OCI-M2 (cell line): ENCODE data around the gene DUOX1.

Source experiments
- DNase-seq: peaks from one replicate; lab custom pipeline; 2025; ENCODE audit not compliant: unreplicated experiment; lab: John Stamatoyannopoulos, UW

DUOX1 gene

GRCh38 chr15:45105586-45105985, 24.2 kb upstream of the DUOX1 start:
- DNase-seq: no peak

GRCh38 chr15:45106002-45106790, 23.6 kb upstream of the DUOX1 start:
- DNase-seq: no peak

DNA sequence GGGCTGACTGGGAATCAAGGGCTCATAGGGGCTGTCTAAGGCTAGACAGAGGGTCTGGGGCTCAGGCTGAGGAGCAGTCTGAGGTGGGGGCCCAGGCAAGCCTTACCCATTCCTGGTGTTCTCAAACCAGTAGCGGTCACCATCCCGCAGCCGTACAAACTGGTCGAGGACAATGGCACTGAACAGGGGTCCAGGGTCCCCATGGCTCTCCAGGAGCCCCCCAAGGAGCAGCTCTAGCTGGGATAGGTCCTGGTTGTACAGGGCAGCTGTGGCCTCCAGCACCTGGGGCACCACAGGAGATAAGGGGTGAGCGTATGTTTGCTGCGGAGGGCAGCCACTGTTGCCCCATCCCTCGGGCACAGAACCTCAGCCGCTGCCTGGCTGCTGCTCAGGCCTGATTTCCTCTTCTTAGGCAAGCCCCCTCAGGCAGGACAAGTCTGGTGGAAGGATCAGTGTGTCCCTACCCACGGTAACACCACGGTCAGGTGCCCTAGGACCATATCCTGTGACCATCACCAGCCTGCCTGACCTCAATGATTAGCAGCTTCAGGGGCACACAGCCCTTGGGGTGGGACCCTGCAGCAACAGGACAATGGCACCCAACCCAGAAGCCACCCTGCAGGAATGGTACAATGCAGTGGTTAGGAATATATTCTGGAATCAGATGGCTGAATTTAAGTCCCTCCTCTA, 21.7 kb upstream of the DUOX1 start:
- no peak for DNase-seq

DNA sequence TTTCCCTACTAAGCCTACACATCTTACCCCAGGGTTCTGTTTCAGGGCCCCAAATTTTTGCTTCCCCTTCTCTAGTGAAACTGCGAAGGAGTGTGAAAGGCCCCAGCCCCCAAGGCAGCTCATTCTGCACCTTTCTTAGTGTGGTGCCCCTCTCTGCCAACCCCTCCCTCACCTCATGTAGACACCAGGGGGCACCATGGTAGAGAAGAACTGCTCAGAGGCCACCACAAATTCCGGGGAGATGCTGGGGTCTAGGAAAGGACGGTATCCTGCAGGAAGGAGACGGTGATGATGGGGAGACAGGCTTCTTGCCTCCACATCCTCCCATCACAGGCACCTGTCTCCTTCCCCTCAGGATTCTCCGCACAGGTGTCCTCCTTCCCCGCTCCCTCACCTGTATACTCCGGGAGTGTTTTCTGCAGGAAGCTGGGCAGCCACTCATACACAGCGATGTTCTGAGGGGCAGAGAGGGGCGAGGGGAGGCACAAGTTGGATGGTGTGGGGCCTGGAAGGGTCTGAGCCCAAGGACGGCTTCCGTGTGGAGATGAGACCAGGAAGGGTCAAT, 19.5 kb upstream of the DUOX1 start:
- DNase-seq: no peak

- no peak for DNase-seq
These were observed 18.2 kb upstream of the DUOX1 start for GRCh38 chr15:45111390-45112142.

GRCh38 chr15:45112143-45112590, 17.6 kb upstream of the DUOX1 start:
- DNase-seq: no peak

GRCh38 chr15:45112591-45113379, 17.0 kb upstream of the DUOX1 start:
- DNase-seq: no peak

GRCh38 chr15:45113380-45113990, 16.3 kb upstream of the DUOX1 start:
- DNase-seq: no peak

DNA sequence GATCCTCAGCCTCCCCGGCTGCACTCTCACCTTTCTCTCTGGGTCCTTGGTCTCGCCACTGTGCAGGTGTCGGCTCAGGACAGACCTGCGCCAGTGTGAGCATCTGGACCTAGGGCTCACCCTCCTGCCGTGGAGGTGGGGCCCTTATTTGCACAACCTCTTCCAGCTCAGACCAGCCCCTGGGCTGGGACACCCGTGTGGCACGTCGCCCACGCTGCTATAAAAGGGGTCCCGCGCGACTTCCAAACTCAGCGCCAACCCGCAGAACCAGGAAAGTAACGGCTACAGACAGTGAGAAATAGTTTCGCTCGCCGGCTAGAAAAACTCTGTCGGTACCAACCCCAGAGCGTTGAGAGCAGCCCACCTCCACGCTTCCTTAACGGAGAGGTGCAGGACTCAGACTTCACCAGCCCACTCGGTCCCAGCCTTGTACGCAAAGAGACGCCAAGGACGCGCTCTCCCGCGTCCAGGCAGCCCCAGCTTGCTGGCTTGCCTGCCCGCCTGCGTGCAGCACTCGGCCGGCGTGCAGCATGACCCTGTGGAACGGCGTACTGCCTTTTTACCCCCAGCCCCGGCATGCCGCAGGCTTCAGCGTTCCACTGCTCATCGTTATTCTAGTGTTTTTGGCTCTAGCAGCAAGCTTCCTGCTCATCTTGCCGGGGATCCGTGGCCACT, 15.6 kb upstream of the DUOX1 start, which contains the start of the genes DUOX2 and DUOXA2:
TSS of gene DUOX2 (minus strand) at position 97 of the 675 bp plus-strand sequence. CDS start 761 bp downstream, outside the sequence.
TSS of gene DUOXA2 (plus strand) at position 251 of the 675 bp plus-strand sequence. CDS start at position 531, 280 bp downstream.
- no peak for DNase-seq

- DNase-seq: no peak
These were observed 15.1 kb upstream of the DUOX1 start for GRCh38 chr15:45114751-45115085.

DNA sequence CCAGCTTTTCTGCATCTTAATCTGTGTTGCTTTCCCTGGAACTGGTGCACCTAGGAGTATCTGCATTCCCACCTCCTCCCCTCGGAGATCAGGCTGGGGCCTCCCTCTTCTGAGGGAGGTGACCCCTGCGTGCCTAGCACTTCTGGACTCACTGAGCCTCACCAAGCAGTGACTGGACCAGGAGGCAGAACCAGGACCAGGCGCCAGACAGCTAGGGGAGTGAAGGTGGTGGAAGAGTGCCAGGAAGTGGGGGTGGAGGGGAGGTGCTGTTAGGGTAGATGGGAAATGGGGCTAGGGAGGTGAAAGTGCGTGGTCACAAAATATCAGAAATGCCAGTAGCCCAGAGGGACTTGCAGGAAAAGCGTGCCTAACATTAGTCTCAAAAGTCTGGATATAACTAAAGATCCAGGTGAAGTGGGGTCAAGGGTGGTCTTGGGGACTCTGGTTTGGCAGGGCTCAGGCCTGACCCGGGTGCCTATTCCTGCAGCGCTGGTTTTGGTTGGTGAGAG, 14.4 kb upstream of the DUOX1 start:
- DNase-seq: no peak

GRCh38 chr15:45116006-45116481, 13.8 kb upstream of the DUOX1 start:
- DNase-seq: no peak

DNA sequence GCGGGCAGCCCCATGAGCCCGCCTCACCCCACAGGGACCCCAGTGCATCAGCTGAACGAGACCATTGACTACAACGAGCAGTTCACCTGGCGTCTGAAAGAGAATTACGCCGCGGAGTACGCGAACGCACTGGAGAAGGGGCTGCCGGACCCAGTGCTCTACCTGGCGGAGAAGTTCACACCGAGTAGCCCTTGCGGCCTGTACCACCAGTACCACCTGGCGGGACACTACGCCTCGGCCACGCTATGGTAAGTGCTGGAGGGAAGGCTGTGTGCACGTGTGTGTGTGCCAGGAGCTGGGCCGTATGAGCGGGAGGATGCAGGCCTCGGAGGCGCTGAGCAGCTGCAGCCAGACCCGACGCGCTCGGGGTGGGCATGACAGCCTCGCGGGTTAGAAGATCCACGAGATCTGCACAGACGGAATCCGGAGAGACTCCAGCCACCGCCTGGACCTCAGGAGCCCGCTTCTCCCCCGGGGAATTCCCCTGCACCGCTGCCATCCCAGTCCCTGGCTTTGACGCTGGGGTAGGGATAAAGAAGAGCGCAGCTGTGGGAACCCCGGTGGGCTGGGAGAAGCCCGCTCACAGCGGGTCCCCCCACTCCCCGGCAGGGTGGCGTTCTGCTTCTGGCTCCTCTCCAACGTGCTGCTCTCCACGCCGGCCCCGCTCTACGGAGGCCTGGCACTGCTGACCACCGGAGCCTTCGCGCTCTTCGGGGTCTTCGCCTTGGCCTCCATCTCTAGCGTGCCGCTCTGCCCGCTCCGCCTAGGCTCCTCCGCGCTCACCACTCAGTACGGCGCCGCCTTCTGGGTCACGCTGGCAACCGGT, 13.1 kb upstream of the DUOX1 start:
- no peak for DNase-seq

GRCh38 chr15:45117308-45118130, 12.3 kb upstream of the DUOX1 start:
- no peak for DNase-seq

GRCh38 chr15:45118131-45118588, 11.6 kb upstream of the DUOX1 start:
- DNase-seq: peak; percentile 50

- DNase-seq: no peak
These were observed 10.8 kb upstream of the DUOX1 start for GRCh38 chr15:45118996-45119395.
